Measurements from ENCODE around the gene GTF3C1.

- TF ChIP-seq MAX (IDR thresholded peaks at IDR 0.05) (no peak), SP1 (IDR thresholded peaks at IDR 0.05) (no peak), YY1 (IDR thresholded peaks at IDR 0.05) (no peak), REST (IDR thresholded peaks at IDR 0.05) (no peak), RXRA (IDR thresholded peaks at IDR 0.05) (no peak), TAF1 (conservative IDR thresholded peaks at IDR 0.05) (no peak), HNF4G (IDR thresholded peaks at IDR 0.05) (no peak), FOXA1 (IDR thresholded peaks at IDR 0.05) (no peak), EGR1 (IDR thresholded peaks at IDR 0.05; ENCODE audit: low read depth in 2 of 2) (no peak), GABPA (IDR thresholded peaks at IDR 0.05 in 1 of 2, conservative IDR thresholded peaks at IDR 0.05 in 1 of 2) (no peak)
- TF ChIP-seq, protein P1, sequence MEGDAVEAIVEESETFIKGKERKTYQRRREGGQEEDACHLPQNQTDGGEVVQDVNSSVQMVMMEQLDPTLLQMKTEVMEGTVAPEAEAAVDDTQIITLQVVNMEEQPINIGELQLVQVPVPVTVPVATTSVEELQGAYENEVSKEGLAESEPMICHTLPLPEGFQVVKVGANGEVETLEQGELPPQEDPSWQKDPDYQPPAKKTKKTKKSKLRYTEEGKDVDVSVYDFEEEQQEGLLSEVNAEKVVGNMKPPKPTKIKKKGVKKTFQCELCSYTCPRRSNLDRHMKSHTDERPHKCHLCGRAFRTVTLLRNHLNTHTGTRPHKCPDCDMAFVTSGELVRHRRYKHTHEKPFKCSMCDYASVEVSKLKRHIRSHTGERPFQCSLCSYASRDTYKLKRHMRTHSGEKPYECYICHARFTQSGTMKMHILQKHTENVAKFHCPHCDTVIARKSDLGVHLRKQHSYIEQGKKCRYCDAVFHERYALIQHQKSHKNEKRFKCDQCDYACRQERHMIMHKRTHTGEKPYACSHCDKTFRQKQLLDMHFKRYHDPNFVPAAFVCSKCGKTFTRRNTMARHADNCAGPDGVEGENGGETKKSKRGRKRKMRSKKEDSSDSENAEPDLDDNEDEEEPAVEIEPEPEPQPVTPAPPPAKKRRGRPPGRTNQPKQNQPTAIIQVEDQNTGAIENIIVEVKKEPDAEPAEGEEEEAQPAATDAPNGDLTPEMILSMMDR (IDR thresholded peaks at IDR 0.05; ENCODE audit: low read depth, low read length, missing input control), result no peak
Measured at GRCh38 chr16:27441998-27442397, 107.7 kb downstream of the GTF3C1 start.

Data from liver (tissue), 3 donors.